Measurements from ENCODE around the gene CYS1.
"Not testable (repeated sequence)": the region's sequence is repeated elsewhere in the genome, so short reads cannot be mapped to it uniquely, and the experiment has no call there.

The CYS1 gene, protein sequence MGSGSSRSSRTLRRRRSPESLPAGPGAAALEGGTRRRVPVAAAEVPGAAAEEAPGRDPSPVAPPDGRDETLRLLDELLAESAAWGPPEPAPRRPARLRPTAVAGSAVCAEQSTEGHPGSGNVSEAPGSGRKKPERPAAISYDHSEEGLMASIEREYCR

DNA sequence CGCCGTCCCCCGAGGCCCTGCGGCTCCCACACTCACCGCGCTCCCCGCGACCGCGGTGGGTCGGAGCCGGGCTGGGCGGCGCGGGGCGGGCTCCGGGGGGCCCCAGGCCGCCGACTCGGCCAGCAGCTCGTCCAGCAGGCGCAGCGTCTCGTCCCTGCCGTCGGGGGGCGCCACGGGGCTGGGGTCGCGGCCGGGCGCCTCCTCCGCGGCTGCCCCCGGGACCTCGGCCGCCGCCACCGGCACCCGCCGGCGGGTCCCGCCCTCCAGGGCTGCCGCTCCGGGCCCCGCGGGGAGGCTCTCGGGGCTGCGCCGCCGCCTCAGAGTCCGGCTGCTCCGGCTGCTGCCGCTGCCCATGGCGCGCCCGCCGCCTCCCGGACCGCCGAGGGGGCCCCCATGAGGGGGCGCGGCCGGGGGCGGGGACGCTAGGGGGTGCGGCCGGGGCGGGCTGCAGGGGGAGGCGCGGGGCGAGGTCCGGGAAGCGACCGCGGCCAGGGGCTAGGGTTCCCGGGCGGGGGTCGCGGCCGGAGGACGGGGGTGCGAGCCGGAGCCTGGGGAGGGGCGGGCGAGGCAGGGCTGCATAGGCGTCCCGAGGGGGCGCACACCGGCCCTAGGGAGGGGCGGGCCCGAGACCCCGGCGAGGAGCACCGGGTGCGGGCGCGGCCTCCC is at the start of gene CYS1:
Gene CYS1 (minus strand): TSS at position 542 of the 666 bp plus-strand sequence. CDS start 188 bp downstream, at position 354.
- no peak for DNase-seq

DNA sequence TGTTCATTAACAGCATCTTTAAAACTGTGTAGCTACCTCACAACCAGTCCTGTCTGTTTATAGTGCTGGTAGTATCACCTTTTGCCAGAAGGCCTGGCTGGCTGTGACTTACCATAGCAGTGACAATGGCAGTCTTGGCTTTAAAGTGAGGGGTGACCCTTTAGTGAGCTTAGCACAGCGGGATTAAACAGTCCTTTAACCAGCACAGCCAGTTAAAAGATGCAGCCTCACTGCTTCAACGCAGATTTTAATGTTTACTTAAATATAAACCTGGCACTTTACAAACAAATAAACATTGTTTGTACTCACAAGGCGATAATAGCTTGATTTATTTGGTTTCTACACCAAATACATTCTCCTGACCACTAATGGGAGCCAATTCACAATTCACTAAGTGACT is 49.3 kb upstream of the CYS1 start:
- DNase-seq = no peak

DNA sequence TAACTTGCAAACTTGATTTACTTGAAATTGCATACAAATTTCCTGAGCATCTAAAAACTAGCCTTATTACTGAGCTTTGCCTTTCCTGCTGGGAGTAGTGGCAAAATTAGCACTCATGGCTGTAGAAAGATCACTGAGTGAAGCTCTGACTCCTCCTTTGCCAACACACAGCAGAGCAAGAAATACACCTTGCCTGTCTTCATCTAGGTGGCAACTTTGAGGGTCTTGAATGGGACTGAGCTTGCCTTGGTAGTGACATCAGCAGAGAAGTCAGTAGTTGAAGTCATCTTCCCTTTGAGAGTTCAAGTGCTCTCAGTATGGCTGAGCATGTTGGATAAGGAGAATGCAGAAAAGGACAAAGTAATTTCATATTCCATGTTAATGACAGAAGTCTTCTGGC is 48.2 kb upstream of the CYS1 start:
- no peak for DNase-seq

DNA sequence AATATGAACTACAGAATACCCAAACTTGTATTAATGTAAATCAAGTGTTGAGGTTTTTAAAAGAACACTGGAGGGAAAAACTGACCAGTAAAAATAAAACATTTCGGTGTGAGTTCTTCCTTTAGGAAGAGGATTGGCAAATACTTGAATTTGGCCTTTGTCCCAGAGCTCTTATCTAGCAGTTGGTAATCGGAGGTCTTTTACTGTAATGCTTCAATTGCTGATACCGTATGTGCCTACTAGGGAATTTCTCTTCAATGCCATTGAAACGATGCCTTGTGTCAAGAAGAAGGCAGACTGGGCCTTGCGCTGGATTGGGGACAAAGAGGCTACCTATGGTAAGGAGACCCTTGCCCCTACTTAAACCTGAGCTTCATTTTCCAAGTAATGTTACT is 46.4 kb upstream of the CYS1 start:
- DNase-seq = no peak

DNA sequence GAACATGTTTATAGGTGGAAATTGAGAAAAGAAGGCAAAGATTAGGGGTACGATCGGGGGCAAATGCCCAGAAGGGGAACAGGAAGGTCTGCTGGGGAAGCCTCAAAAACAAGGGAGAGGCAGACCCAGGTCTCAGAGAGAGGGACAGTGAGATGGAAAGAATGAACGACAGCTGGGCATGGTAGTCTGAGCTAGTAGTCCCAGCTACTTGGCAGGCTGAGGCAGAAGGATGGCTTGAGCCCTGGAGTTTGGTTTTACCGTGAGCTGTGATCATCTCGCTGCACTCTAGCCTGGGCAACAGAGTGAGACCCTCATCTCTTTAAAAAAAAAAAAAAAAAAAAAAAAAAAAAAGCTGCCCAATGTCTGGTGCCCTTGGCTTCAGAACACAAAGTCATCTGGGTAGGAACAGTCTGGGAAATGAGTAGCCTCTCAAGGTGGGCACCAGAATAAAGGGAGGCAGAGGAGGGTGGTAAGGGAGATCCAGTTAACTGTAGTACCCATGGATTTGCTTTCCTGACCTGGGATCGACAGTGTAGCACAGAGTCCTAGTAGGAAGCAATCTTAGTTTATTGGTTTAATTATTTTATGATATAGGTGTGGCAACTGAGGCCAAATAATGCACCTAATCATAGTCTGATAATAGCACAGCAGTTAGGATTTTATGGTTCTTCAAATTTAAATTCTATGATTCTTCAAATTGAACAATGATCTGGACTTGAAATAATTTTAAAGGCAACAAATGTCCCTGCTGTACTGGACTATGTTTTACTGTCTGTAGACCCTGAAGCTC is 45.8 kb upstream of the CYS1 start:
- DNase-seq = no peak

DNA sequence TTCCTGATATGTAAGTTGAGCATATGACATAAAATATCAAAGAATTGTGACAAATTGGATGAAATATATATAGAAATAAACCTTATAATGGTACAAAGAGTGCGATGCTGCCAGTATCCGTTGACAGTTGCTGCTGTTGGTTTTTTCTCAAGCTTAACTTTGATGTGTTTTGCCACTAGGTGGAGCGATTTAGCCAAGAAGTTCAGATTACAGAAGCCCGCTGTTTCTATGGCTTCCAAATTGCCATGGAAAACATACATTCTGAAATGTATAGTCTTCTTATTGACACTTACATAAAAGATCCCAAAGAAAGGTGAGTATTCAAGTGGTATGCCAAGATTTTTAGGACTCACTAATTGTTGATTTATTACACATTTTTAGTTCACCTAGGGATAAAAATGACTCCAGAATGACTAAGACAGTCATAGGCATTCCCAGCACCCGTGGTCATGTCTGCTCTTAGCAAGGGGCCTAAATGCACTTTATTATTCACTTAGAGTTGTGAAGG is 44.4 kb upstream of the CYS1 start:
- peak; percentile 76 for DNase-seq

DNA sequence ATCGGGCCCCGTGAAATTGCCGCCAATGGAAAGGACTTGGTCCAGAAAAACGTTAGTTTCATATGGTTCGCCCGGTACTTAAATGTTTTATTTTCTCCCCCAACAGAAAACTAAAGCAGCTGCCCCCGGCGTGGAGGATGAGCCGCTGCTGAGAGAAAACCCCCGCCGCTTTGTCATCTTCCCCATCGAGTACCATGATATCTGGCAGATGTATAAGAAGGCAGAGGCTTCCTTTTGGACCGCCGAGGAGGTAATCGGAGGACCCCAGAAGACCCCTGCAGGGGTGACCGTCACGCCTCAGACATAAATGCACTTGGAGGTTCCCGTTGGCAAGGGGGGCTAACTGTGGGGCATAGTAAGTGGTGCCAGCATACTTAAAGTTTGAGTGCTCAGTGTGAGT is 43.1 kb upstream of the CYS1 start:
- peak; percentile 30 for DNase-seq

DNA sequence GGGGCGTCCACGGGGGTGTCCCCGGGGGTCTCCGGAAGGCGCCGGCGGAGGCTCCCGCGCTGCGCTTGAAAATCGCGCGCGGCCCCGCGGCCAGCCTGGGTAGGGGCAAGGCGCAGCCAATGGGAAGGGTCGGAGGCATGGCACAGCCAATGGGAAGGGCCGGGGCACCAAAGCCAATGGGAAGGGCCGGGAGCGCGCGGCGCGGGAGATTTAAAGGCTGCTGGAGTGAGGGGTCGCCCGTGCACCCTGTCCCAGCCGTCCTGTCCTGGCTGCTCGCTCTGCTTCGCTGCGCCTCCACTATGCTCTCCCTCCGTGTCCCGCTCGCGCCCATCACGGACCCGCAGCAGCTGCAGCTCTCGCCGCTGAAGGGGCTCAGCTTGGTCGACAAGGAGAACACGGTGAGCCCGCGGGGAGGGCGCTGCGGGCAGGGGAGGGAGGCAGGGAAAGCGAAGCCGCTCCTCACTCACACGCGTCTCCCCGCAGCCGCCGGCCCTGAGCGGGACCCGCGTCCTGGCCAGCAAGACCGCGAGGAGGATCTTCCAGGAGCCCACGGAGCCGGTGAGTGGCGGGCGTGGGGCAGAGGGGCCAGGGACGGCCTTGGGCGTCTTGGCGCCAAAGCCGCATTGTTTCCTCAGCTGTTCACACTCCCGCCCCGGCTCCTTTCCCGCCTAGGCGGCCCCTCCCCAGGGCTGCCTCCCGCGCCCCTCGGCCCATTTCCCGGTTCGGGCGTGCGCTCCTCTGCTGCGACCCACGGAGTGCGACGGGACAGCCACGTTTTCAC is 42.5 kb upstream of the CYS1 start, which contains the start of gene RRM2:
Gene RRM2 (plus strand): TSS at position 240 of the 781 bp plus-strand sequence. CDS start 60 bp downstream, at position 300.
- peak; percentile 97 for DNase-seq

DNA sequence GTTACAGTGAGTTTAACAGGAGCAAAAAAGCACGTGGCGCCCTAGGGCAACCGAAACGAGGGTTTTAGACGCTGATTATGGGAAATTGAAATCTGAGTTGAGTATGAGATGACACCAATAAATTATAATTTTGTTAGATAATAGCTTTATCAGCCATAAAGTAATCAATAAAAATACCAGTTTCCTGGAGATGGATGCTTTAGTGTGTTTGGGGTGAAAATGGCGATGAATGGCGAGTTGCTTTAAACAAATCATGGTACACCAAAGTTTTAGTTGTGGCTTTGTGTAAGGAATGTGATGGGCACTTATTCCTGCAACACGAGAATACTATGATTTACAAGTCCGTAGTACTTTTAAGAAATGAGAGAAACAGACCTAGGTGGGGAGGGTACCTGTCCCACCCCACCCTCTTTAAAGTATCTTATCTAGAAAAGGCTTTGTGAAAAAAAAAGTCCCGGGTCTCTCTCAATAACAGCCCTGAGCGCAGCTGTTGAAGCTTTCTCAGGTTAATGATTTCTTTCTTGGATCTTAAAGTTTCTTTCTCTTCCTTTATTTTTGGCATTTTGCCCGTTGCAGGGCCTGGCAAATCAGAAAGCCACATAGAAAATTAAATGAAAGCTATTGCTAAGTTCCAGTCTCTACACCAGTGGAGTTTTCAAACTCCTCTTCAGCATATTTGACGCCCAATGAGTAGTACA is 40.8 kb upstream of the CYS1 start:
- DNase-seq = peak; percentile 85

DNA sequence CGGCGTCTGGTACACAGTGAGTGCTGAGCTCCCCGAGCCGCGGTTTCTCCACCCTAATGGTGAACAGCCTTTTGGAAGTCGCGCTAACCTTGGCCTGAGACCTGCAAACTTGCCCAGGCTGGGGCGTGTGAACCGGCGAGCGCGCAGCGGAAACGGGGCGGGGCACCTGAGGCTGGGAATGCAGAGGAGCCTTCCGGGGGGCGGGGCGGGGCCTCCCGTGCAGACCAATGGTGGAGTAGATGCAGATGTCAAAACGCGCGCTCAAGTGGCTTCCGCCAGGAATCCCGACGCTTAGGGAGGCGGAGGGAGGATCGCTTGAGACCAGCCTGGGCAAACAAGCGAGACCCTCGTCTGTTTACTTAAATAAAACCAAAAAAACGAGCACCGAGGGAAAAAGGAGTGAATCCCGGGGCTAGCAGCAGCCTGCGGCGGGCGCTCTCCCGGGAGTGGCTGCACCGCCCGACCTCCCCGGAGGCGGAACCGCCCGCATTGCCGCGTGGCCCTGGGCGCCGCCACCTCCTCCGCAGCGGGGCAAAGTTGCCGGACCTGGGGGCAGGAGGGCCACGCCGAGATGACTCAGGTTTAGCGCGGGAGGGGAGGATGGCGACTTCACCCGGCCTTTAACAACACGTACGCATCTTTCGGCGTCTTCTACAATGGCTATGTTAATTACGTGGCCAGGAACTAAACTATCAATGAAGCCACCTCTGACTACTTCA is 40.1 kb upstream of the CYS1 start:
- peak; percentile 98 for DNase-seq

DNA sequence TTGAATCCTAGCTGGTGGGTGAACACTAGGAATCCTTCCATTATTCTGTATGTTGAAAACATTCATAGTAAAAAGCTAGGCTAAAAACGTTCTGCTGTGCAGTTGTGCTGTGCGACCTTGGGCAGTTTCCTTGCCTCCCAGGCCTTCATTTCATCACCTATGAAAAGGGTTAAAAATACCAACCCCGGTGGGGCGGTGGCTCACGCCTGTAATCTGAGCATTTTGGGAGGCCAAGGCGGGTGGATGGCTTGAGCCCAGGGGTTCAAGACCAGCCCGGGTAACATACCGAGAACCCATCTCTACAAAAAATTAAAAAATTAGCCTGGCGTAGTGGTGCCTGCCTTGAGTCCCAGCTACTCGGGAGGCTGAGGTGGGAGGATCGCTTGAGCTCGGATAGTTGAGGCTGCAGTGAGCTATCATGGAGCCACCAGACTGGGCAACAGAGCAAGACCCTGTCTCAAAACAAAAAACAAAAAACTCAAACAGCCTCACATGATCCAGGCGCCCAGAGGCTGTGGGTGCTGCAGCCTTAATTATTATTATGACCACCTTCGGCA is 39.5 kb upstream of the CYS1 start:
- DNase-seq = no peak

DNA sequence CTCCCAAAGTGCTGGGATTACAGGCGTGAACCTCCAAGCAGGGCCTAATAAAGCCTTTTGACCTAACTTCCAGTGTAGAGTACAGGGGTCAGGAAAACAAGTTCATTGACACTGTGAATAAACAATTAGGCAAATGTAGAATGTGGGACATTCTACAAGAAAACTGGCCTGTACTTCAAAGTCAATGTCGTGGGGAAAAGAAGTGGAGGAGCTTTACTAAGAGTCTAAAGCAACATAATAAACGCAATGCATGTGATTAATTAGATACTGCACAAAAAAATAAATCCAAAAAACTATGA is 38.8 kb upstream of the CYS1 start:
- DNase-seq = no peak

DNA sequence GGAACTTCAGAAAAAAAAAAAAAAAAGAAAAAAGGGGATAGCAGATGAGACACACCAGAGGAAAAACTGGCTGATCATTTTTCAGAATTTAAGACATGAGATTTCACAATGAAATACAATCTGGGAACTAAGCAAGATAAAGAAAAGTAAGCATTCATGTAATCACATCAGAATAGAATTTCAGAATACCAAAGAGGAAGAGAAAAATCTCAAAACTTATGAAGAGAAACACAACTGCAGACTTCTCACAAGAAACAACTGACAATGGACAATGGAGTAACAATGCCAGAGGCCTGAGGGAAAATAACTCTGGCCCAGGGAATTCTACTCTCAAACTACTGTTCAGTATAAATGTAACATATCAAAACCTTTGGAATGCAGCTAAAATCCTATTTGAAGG is 29.1 kb upstream of the CYS1 start:
- no peak for DNase-seq

DNA sequence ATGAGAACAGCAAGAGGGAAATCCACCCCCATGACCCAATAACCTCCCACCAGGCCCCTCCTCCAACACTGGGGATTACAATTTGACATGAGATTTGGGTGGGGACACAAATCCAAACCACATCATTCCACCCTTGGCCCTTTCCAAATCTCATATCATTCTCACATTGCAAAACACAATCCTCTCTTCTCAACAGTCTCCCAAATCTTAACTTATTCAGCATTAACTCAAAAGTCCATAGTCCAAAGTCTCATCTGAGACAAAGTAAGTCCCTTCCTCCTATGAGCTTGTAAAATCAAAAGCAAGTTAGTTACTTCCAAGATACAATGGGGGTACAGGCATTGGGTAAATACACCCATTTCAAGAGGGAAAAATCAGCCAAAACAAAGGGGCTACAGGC is 24.7 kb upstream of the CYS1 start:
- not testable (repeated sequence) for DNase-seq

DNA sequence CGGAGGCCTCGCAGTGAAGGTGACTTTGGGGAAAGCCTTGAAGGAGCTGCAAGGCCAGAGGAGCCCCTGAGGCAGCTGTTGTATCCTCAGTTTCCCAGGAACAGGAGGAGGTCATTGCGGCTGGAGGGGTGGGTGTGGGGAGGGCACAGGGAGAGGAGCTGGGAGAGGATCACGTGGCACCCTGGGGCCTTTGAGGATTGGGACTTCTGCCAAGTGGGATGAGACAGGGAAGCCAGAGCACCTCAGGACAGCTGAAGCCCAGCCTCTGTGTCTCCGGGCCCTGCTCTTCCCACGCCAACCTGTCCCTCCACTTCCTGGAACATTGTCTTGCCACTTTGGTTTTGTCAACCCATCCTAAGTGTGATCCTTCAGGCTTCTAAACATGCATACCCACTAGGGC is 23.0 kb upstream of the CYS1 start:
- DNase-seq = no peak

DNA sequence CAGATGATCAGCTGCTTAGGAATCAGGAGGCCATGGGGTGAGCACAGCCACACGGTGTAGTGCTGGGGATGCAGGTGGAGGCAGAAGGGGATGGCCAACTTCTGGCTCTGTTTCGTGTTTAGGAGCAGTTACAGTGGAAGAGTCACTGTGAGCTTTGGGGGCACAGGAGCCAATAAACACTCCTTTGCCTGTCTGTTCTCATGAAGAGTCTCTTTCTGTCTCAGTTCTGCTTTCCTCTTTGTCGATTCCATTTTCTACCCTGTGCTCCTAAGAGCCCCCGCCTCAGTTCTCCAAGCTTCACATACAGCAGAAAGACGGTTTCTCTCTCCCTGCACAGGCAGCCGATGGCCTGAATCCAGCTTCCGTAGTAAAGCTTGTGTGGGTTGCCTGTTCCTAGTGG is 21.3 kb upstream of the CYS1 start:
- peak; percentile 69 for DNase-seq

DNA sequence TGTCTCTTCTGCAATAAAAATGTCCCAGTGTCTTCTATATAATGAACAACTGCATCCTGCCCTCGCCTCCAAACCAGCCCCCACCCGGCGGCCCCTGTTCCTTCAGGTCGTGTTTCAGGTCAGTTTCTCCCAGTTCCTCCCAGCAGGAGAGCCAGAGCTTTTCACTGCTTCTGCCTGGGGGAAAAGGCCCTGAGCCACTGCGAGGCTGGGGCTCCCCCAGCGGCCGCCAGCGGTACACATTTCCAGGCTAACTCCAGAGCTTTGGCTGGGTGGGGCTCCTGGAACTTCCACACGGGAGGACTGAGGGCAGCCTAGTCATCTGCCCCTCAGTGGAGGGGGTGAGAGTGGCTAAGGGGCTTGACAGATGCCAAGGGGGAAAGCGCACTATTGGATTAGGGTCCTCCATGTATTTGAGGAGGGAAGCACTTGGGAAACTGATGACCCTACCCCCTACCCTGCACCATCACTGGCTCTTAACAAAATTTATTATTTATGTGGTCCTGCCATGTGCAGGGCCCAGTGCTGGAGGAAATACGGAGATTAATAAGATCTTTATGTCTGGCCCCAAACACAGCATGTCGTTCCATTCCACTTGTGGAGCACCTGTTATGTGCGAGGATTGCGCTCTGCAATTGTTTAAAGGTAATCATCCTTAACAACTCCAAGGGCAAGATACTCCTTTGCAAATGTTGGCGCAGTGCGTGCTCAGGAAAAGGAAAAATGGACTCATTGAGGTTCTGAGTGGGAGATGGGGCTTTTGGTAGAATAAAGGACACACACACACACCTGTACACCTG is 17.3 kb upstream of the CYS1 start:
- DNase-seq = peak; percentile 61

DNA sequence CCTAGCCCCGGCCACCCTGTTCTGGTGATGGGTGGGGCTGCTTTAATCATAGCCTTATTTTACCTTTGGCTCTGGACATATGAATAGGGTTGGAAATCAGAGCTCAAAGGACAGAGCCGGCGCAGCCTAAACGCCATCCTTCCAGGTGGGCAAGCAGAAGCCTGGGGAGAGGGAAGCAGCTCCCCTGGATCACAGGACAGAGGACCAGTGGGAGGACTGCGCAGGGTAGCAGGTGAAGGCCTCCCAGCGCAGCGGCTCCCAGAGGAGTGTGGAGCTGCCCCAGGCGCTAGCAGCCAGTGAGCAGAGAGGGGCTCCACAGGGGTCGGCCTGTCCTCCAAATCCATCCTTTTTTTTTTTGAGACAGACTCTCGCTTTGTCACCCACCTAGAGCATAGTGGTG is 16.4 kb upstream of the CYS1 start:
- no peak for DNase-seq

DNA sequence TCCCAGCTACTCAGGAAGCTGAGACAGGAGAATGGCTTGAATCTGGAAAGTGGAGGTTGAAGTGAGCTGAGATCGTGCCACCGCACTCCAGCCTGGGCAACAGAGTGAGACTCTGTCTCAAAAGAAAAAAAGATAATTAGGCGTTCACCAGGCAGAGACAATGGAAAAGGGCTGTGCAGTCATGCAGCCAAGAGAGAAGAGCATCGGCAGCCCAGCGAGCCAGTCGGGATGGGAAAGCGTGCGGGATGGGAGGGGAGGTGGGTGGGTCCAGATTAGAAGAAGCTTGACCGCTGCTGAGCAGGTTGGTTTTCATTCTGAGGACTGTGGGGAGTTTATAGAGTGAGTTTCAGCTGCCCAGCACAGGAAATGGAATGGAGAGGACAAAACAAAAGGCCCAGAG is 15.0 kb upstream of the CYS1 start:
- no peak for DNase-seq

DNA sequence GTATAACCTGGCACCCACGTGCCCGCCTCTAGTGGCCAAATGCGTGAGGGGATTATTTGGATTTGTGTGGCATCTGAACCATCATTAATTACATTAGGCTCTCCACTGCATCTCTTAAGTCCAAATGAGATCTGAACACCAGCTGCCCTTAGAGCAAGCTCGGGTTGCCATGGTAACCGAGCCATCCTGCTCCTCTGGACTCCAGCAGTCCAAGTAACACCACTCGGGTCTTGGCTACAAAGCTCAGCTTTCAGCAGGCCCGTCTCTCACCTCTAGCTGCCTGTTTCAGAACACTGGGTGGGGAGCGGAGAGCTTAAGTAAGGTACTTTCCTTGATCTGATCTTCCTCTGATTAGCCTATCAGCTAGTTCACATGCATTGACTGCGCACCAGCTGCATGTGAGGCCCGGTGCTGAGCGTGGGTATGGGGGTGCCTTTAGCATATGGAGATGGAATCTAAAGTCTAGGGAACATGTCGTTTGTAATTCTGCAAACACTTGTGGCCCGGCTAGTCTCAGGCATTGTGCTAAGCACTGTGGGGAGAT is 14.1 kb upstream of the CYS1 start:
- DNase-seq = no peak

DNA sequence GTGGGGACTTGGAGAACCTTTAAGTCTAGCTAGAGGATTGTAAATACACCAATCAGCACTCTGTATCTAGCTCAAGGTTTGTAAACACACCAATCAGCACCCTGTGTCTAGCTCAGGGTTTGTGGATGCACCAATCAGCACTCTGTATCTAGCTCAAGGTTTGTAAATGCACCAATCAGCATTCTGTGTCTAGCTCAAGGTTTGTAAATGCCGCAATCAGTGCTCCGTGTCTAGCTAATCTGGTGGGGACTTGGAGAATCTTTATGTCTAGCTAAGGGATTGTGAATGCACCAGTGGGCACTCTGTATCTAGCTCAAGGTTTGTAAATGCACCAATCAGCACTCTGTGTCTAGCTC is 11.7 kb upstream of the CYS1 start:
- not testable (repeated sequence) for DNase-seq

Measured in RPMI8226 (cell line).